Panc1 (cell line): Measurements from ENCODE around the gene VPS51. TPM values are rescaled to one million over a fixed set of nuclear protein-coding genes. Genes with fewer than 3 reads are reported as not detected.
"Not testable (repeated sequence)": the region's sequence is repeated elsewhere in the genome, so short reads cannot be mapped to it uniquely, and the experiment has no call there.

ENCODE experiments used
- ATAC-seq: fragments of 200-7000 bp; cut with Tn5 transposase; 2 replicates; pipeline ENCODE4 v1.9.1; 2020; ENCODE audit warnings: mild to moderate bottlenecking, moderate library complexity
- BruUV-seq: library from RNA; stranded (reverse); fragments of 400-500 nt; replicated peaks from 2 replicates; lab custom pipeline; 2021; lab: Mats Ljungman, UMichigan
- CTCF ChIA-PET: fragments of 300-600 bp; sonication (Branson Sonifier 250); formaldehyde crosslinking; loops from one replicate; lab custom pipeline; 2022; ENCODE audit warnings: antibody characterized with exemption; lab: Charles Lee
- POLR2A ChIA-PET: fragments of 300-600 bp; sonication (Branson Sonifier 250); formaldehyde crosslinking; loops from one replicate; lab custom pipeline; 2022; ENCODE audit warnings: antibody characterized with exemption; lab: Charles Lee
- DNase-seq: peaks from one replicate; pipeline ENCODE4 v3.0.0-alpha.2; 2010; ENCODE audit warnings: low read depth, low spot score
- H3K27ac ChIP-seq: 2 replicates; pipeline ENCODE4 v1.5.1; 2011; ENCODE audit warnings: mild to moderate bottlenecking, low read length, inconsistent platforms
- H3K27me3 ChIP-seq: fragments of 200-500 bp; sonication (Bioruptor generic); 2 replicates; pipeline ENCODE4 v1.6.0; 2014; ENCODE audit warnings: low read length, inconsistent platforms; ENCODE audit not compliant: control insufficient read depth, insufficient read depth
- H3K36me3 ChIP-seq: fragments of 200-500 bp; sonication (Bioruptor generic); 2 replicates; pipeline ENCODE4 v1.5.1; 2014; ENCODE audit warnings: inconsistent platforms, mild to moderate bottlenecking, low read length, moderate library complexity; ENCODE audit not compliant: control insufficient read depth, insufficient read depth
- H3K4me1 ChIP-seq: 2 replicates; pipeline ENCODE4 v1.5.1; 2011; ENCODE audit warnings: inconsistent platforms, mild to moderate bottlenecking, low read length, moderate library complexity; ENCODE audit not compliant: control insufficient read depth, insufficient read depth
- H3K4me3 ChIP-seq, 2 experiments: 2 replicates each; pipeline ENCODE4 v1.5.1; 2011 to 2012; ENCODE audit warnings: low read depth in 2 of 2, low read length in 2 of 2, mild to moderate bottlenecking in 2 of 2, inconsistent platforms in 1 of 2, moderate library complexity in 1 of 2
- H3K9me3 ChIP-seq: fragments of 200-500 bp; sonication (Bioruptor generic); 2 replicates; pipeline ENCODE4 v1.5.1; 2014; ENCODE audit warnings: low read depth, mild to moderate bottlenecking, inconsistent platforms, low read length, moderate library complexity; ENCODE audit not compliant: control insufficient read depth, insufficient read depth
- CTCF ChIP-seq: fragments of 450-650 bp; IDR thresholded peaks from 2 replicates; pipeline ENCODE4 v1.5.1; 2017; ENCODE audit warnings: mild to moderate bottlenecking
- POLR2AphosphoS5 ChIP-seq: IDR thresholded peaks from 2 replicates; pipeline ENCODE4 v1.6.1; 2012; ENCODE audit warnings: mild to moderate bottlenecking, low read depth, low read length, moderate library complexity
- REST ChIP-seq, 2 experiments: IDR thresholded peaks; 2 replicates each; pipeline ENCODE4 v1.6.1; 2011 to 2012; ENCODE audit warnings: low read depth in 2 of 2, control low read depth in 1 of 2, low read length in 1 of 2, mild to moderate bottlenecking in 1 of 2, moderate library complexity in 1 of 2; ENCODE audit not compliant: insufficient read depth in 1 of 2
- SIN3A ChIP-seq: IDR thresholded peaks from 2 replicates; pipeline ENCODE4 v1.6.1; 2012; ENCODE audit warnings: low read depth, mild to moderate bottlenecking, low read length, moderate library complexity, borderline replicate concordance; ENCODE audit not compliant: insufficient read depth
- TCF7L2 ChIP-seq: IDR thresholded peaks from 2 replicates; pipeline ENCODE4 v1.6.1; 2011; ENCODE audit warnings: mild to moderate bottlenecking, low read depth, low read length, inconsistent platforms
- in situ Hi-C: cut with HindIII; loops from 2 replicates; pipeline ENCODE4 v1.10.0; 2016; ENCODE audit warnings: low sequenced_read_pairs, low pct_unique_long_range_greater_than_20kb
- intact Hi-C: fragments of 100-400 bp; cut with micrococcal nuclease; formaldehyde crosslinking; loops from one replicate; pipeline ENCODE4 v1.10.0; 2022; ENCODE audit not compliant: unreplicated experiment
- total RNA-seq: library from RNA; stranded (reverse); gene quantifications from one replicate; pipeline ENCODE4 v1.2.1, GENCODE V29; 2021; ENCODE audit not compliant: unreplicated experiment

The VPS51 gene
- total RNA-seq, 1 experiment from 2014 or later, result 101 TPM

GRCh38 chr11:65118891-65119669 lies 23.1 kb downstream of the VPS51 start:
- DNase-seq, H3K9me3 ChIP-seq, ATAC-seq, H3K27me3 ChIP-seq, POLR2A ChIA-PET, in situ Hi-C loops, H3K27ac ChIP-seq, BruUV-seq, H3K4me3 ChIP-seq: not testable (repeated sequence)
- CTCF ChIA-PET, result interaction anchor here (0.7 kb wide), 1 partner anchor 290 kb away, joined by 4 read pairs; no protein-coding TSS in a partner anchor
- peaks cover 15% of the 10 kb centered on the region for H3K36me3 ChIP-seq
- H3K4me1 ChIP-seq, result peaks cover 24% of the 10 kb centered on the region
- intact Hi-C loops, result loop anchor here (10.0 kb wide), 1 partner anchor 274 kb away; the partner anchor contains the start of gene CDC42BPG

- CTCF ChIA-PET, result interaction anchor here (0.7 kb wide), 1 partner anchor 290 kb away, joined by 4 read pairs; no protein-coding TSS in a partner anchor
- POLR2A ChIA-PET, result no interaction called here
- no peak for ATAC-seq
Observed at GRCh38 chr11:65119670-65119995, 23.6 kb downstream of the VPS51 start.

More at GRCh38 chr11:65119670-65119995, 23.6 kb downstream of the VPS51 start:
- no peak for TF ChIP-seq REST (IDR thresholded peaks at IDR 0.05; ENCODE audit: insufficient read depth in 1 of 2, low read depth in 2 of 2, low read length in 1 of 2)
- TF ChIP-seq SIN3A, result no peak
- TF ChIP-seq TCF7L2, result no peak
- TF ChIP-seq POLR2AphosphoS5, result no peak
- no peak for TF ChIP-seq CTCF
- Histone ChIP-seq H3K9me3 (no peaks in the 10 kb centered on the region), H3K27me3 (no peaks in the 10 kb centered on the region), H3K4me1 (peaks cover 24% of the 10 kb centered on the region), H3K27ac (no peak overlapping the region), H3K36me3 (peaks cover 16% of the 10 kb centered on the region), H3K4me3 (no peak overlapping the region)
- no TSS peak for BruUV-seq
- DNase-seq, result no peak
- intact Hi-C loops, result loop anchor here (10.0 kb wide), 1 partner anchor 275 kb away; the partner anchor contains the start of gene CDC42BPG
- in situ Hi-C loops, result no loop called here
